ENCODE results near the gene EFCAB6. TPM values are rescaled to one million over a fixed set of nuclear protein-coding genes. Genes with fewer than 3 reads are reported as not detected.

The EFCAB6 gene
- total and polyA plus RNA-seq, 5 donors from 2014 or later = 0.18 to 0.77 (median 0.30) TPM; not detected in 2

DNA sequence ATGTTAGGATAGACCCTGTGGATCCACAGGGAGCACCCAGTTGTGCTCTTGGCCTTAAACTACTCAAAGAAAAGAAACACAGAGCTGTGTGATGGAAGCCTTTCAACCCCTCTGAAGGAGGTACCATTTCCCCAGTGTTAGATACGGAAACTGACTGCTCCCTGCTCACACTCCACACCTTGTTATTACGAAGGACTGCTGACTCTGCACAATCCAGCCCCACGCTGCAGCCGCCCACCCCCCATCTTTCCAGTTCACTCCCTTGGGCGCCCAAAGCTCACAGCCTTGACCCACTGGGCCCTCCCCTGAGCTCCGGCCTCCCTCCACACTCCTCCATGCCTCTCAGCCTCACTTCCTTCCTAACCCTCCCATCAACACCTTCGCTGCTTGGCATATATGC, 75.5 kb downstream of the EFCAB6 start:
- no peak for DNase-seq
- Histone ChIP-seq H3K27me3 (ENCODE audit: control insufficient read depth, insufficient read depth, low read length) (no peaks in the 10 kb centered on the region), H3K9me3 (ENCODE audit: control insufficient read depth in 2 of 2, low read length in 2 of 2) (no peaks in the 10 kb centered on the region), H3K27ac (ENCODE audit: insufficient read depth, low read length, poor library complexity, severe bottlenecking) (no peak overlapping the region), H3K36me3 (ENCODE audit: control insufficient read depth, insufficient read depth, low read length) (no peaks in the 10 kb centered on the region), H3K4me3 (ENCODE audit: low read depth, low read length) (no peak overlapping the region), H3K4me1 (ENCODE audit: control insufficient read depth, insufficient read depth, low read length, poor library complexity, severe bottlenecking) (no peaks in the 10 kb centered on the region)
- no peaks in the 10 kb centered on the region for H3K27me3 Mint-ChIP-seq
- H3K4me3 Mint-ChIP-seq = no peak overlapping the region
- no peak overlapping the region for H3K27ac Mint-ChIP-seq
- H3K4me1 Mint-ChIP-seq = no peaks in the 10 kb centered on the region
- no peaks in the 10 kb centered on the region for H3K36me3 Mint-ChIP-seq
- no peaks in the 10 kb centered on the region for H3K9me3 Mint-ChIP-seq
- ATAC-seq (ENCODE audit: low read depth in 2 of 2) = no peak

DNA sequence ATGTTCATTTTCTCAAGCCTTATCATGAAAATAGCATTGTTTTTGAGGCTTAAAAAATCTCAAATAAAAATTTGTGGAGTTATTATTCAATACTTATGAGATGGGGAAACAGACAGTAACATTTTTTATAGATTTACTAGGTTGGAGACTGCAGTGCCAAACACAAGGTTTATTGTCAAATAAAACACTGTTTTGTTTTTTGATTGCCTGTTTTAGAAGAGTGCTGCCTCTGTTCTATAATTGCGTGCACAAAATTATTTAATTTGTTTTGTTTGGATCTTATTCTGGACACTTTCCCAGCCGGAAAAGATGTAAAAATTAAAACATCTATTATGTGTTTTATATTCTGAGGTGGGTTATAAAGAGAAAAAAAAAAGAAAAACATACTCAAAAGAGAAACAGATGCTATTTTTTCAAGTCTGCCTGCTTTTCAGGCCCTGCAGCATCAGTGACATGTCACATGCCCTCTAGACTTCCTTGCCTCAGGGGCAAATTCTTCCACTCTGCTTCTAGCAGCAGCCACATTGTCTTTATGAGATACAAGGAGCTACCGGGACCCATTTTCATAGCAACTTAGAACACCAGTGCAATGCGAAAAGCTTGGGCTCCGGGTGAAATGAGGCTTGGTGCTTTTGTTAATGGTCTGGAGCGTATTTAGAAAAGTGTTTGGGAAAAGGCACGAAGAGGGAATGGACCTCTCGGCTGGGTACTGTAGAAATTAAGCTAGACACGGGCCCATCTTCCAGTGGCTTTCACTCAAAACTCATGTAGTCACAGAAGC, 77.5 kb downstream of the EFCAB6 start:
- H3K27ac Mint-ChIP-seq = no peak overlapping the region
- no peaks in the 10 kb centered on the region for H3K9me3 Mint-ChIP-seq
- no peak overlapping the region for H3K4me3 Mint-ChIP-seq
- H3K36me3 Mint-ChIP-seq = no peaks in the 10 kb centered on the region
- H3K4me3 ChIP-seq (ENCODE audit: low read depth, low read length) = no peak overlapping the region
- no peaks in the 10 kb centered on the region for H3K36me3 ChIP-seq (ENCODE audit: control insufficient read depth, insufficient read depth, low read length)
- H3K4me1 ChIP-seq (ENCODE audit: control insufficient read depth, insufficient read depth, low read length, poor library complexity, severe bottlenecking) = no peaks in the 10 kb centered on the region
- H3K27me3 ChIP-seq (ENCODE audit: control insufficient read depth, insufficient read depth, low read length) = no peaks in the 10 kb centered on the region
- peaks cover 8% of the 10 kb centered on the region for H3K27me3 Mint-ChIP-seq
- H3K4me1 Mint-ChIP-seq = no peaks in the 10 kb centered on the region
- no peaks in the 10 kb centered on the region for H3K9me3 ChIP-seq (ENCODE audit: control insufficient read depth in 2 of 2, low read length in 2 of 2)
- ATAC-seq (ENCODE audit: low read depth in 2 of 2) = no peak
- DNase-seq = no peak
- no peak overlapping the region for H3K27ac ChIP-seq (ENCODE audit: insufficient read depth, low read length, poor library complexity, severe bottlenecking)

DNA sequence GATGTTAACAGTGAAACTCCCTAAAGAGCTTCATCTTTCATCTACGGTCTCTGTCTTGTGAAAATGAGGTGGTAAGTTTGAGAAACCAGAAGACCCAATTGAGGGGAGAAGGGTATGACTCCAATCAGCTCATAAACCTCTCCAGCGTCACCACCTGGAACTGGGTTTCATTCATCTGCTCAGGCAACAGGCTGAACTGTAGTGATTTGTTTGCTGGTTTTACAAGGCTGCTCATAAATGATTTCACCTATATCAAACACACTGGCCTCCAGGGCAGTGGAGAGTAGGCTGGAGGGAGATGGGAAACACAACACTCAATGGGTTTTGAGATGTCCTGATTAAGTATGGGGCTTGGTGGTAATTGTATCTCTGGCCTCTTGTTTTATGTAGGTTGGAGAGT, 79.0 kb downstream of the EFCAB6 start:
- H3K4me3 ChIP-seq (ENCODE audit: low read depth, low read length) = no peak overlapping the region
- peaks cover 8% of the 10 kb centered on the region for H3K27me3 Mint-ChIP-seq
- no peaks in the 10 kb centered on the region for H3K4me1 Mint-ChIP-seq

DNA sequence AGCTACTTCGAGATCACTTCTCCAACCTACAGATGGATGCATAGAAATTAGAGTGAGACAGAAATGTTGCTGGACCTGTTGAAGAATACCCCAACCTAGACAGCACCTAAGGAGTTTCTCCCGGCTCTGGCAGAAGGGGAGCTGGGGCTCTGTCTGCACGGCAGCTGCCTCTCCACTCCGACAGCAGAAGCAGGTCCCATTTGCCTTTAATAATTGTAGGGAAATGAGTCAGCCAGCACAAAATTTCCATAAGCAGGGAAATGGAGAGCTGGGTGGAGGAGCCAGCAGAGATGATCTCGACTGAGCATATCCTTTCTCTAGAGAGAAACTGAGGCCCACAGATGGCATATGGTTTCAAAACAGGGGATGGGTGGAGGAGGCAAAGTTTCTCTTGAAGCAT, 80.1 kb downstream of the EFCAB6 start:
- Mint-ChIP-seq H3K27ac (no peak overlapping the region), H3K36me3 (no peaks in the 10 kb centered on the region), H3K27me3 (peaks cover 8% of the 10 kb centered on the region), H3K9me3 (peaks cover 0 to 5% (median 0%) of the 10 kb centered on the region in 7 donors), H3K4me1 (no peaks in the 10 kb centered on the region), H3K4me3 (no peak overlapping the region)
- no peak for ATAC-seq (ENCODE audit: low read depth in 2 of 2)
- Histone ChIP-seq H3K27ac (ENCODE audit: insufficient read depth, low read length, poor library complexity, severe bottlenecking) (no peak overlapping the region), H3K36me3 (ENCODE audit: control insufficient read depth, insufficient read depth, low read length) (no peaks in the 10 kb centered on the region), H3K27me3 (ENCODE audit: control insufficient read depth, insufficient read depth, low read length) (no peaks in the 10 kb centered on the region), H3K9me3 (ENCODE audit: control insufficient read depth in 2 of 2, low read length in 2 of 2) (no peaks in the 10 kb centered on the region), H3K4me3 (ENCODE audit: low read depth, low read length) (no peak overlapping the region), H3K4me1 (ENCODE audit: control insufficient read depth, insufficient read depth, low read length, poor library complexity, severe bottlenecking) (no peaks in the 10 kb centered on the region)
- DNase-seq = no peak

More for the DNA sequence above, 79.0 kb downstream of the EFCAB6 start:
- no peaks in the 10 kb centered on the region for H3K4me1 ChIP-seq (ENCODE audit: control insufficient read depth, insufficient read depth, low read length, poor library complexity, severe bottlenecking)
- H3K36me3 Mint-ChIP-seq = no peaks in the 10 kb centered on the region
- H3K9me3 Mint-ChIP-seq = peaks cover 0 to 3% (median 0%) of the 10 kb centered on the region in 7 donors
- no peak for DNase-seq
- ATAC-seq (ENCODE audit: low read depth in 2 of 2) = no peak
- no peak overlapping the region for H3K4me3 Mint-ChIP-seq
- no peaks in the 10 kb centered on the region for H3K27me3 ChIP-seq (ENCODE audit: control insufficient read depth, insufficient read depth, low read length)
- no peaks in the 10 kb centered on the region for H3K9me3 ChIP-seq (ENCODE audit: control insufficient read depth in 2 of 2, low read length in 2 of 2)
- no peaks in the 10 kb centered on the region for H3K36me3 ChIP-seq (ENCODE audit: control insufficient read depth, insufficient read depth, low read length)
- no peak overlapping the region for H3K27ac ChIP-seq (ENCODE audit: insufficient read depth, low read length, poor library complexity, severe bottlenecking)
- no peak overlapping the region for H3K27ac Mint-ChIP-seq

DNA sequence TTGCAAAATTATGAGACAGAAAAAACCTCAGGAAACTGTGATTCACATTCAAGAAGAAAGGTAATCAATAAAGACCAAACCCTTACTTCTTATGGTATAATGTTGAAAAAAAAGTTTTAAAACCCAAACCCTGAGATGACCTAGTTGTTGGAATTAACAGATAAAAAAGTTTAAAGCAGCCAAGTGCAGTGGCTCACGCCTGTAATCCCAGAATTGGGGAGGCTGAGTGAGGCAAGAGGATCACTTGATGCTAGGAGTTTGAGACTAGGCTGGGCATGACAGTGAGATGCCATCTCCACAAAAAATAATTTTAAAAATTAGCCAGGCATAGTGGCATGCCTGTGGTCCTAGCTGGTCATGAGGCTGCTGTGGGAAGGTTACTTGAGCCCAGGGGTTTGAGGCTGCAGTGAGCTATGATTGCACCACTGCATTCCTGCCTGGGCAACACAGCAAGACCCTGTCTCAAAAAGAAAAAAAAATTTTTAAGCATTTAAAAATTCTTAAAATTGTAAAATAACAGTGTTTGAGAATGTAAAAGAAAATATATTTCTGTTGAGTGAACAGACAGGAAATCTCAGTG, 85.1 kb downstream of the EFCAB6 start:
- H3K36me3 Mint-ChIP-seq = no peaks in the 10 kb centered on the region
- no peak overlapping the region for H3K27ac Mint-ChIP-seq
- Histone ChIP-seq H3K9me3 (ENCODE audit: control insufficient read depth in 2 of 2, low read length in 2 of 2) (no peaks in the 10 kb centered on the region), H3K27ac (ENCODE audit: insufficient read depth, low read length, poor library complexity, severe bottlenecking) (no peak overlapping the region), H3K4me1 (ENCODE audit: control insufficient read depth, insufficient read depth, low read length, poor library complexity, severe bottlenecking) (no peaks in the 10 kb centered on the region), H3K4me3 (ENCODE audit: low read depth, low read length) (no peak overlapping the region), H3K36me3 (ENCODE audit: control insufficient read depth, insufficient read depth, low read length) (no peaks in the 10 kb centered on the region), H3K27me3 (ENCODE audit: control insufficient read depth, insufficient read depth, low read length) (no peaks in the 10 kb centered on the region)
- H3K9me3 Mint-ChIP-seq = peaks cover 0 to 5% (median 0%) of the 10 kb centered on the region in 7 donors
- H3K4me1 Mint-ChIP-seq = peaks cover 0 to 4% (median 0%) of the 10 kb centered on the region in 4 donors
- no peak overlapping the region for H3K4me3 Mint-ChIP-seq
- ATAC-seq (ENCODE audit: low read depth in 2 of 2) (no peak), DNase-seq (no peak)
- peaks cover 8% of the 10 kb centered on the region for H3K27me3 Mint-ChIP-seq

DNA sequence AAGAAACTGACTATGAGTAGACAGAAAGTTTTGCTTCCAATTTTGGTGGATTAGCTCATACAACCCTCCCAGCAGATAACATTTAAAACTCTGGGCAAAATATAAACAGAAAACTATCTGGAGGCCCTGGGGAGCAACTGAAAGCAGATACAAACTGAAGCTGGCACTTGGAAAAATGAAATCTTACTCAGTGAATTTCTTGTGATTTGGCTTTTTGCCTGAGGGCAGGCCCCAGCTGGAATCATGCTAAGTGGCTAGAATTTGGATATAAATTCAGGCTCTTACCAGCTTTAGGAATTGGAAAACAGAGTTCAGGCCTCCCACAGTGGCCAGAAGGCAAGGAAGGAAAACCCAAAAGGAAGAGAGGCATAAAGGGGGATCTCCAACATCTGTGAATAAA, 85.8 kb downstream of the EFCAB6 start:
- no peaks in the 10 kb centered on the region for H3K27me3 ChIP-seq (ENCODE audit: control insufficient read depth, insufficient read depth, low read length)
- H3K4me3 Mint-ChIP-seq = no peak overlapping the region
- H3K27me3 Mint-ChIP-seq = peaks cover 8% of the 10 kb centered on the region
- H3K36me3 Mint-ChIP-seq = no peaks in the 10 kb centered on the region
- peaks cover 0 to 5% (median 0%) of the 10 kb centered on the region in 7 donors for H3K9me3 Mint-ChIP-seq
- no peak for DNase-seq
- H3K27ac Mint-ChIP-seq = peak overlapping the region in 1 of 3 donors; percentile 35
- H3K27ac ChIP-seq (ENCODE audit: insufficient read depth, low read length, poor library complexity, severe bottlenecking) = no peak overlapping the region
- ATAC-seq (ENCODE audit: low read depth in 2 of 2) = no peak
- no peaks in the 10 kb centered on the region for H3K4me1 ChIP-seq (ENCODE audit: control insufficient read depth, insufficient read depth, low read length, poor library complexity, severe bottlenecking)
- no peak overlapping the region for H3K4me3 ChIP-seq (ENCODE audit: low read depth, low read length)
- H3K36me3 ChIP-seq (ENCODE audit: control insufficient read depth, insufficient read depth, low read length) = no peaks in the 10 kb centered on the region
- no peaks in the 10 kb centered on the region for H3K9me3 ChIP-seq (ENCODE audit: control insufficient read depth in 2 of 2, low read length in 2 of 2)
- peaks cover 0 to 4% (median 0%) of the 10 kb centered on the region in 4 donors for H3K4me1 Mint-ChIP-seq

DNA sequence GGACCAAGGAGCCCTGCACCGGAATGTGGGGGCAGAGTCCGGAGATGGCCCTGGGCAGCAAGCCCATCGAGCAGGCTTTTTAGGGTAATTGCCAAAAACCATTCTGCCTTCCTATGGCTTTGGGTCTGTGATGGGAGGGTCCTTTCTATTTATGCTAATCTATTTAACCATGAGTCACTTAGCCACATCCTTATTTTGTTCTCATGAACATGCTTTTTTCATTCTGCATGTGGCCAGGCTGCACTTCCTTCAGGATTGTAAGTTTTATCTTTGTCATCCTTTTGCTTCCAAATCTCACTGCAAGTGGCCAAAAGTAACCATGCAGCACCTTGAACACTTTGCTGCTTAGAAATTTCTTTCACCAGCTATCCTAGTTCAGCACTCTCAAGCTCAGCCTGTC, 88.3 kb downstream of the EFCAB6 start:
- peak in 1 of 3 donors; percentile 32 for DNase-seq
- H3K36me3 ChIP-seq (ENCODE audit: control insufficient read depth, insufficient read depth, low read length) = no peaks in the 10 kb centered on the region
- no peak overlapping the region for H3K4me3 ChIP-seq (ENCODE audit: low read depth, low read length)
- H3K27me3 ChIP-seq (ENCODE audit: control insufficient read depth, insufficient read depth, low read length) = no peaks in the 10 kb centered on the region
- ATAC-seq (ENCODE audit: low read depth in 2 of 2) = no peak
- no peaks in the 10 kb centered on the region for H3K4me1 ChIP-seq (ENCODE audit: control insufficient read depth, insufficient read depth, low read length, poor library complexity, severe bottlenecking)
- Mint-ChIP-seq H3K4me3 (no peak overlapping the region), H3K9me3 (peaks cover 0 to 5% (median 1%) of the 10 kb centered on the region in 7 donors), H3K27me3 (peaks cover 5% of the 10 kb centered on the region), H3K4me1 (peaks cover 0 to 4% (median 0%) of the 10 kb centered on the region in 4 donors), H3K36me3 (no peaks in the 10 kb centered on the region), H3K27ac (no peak overlapping the region)
- no peaks in the 10 kb centered on the region for H3K9me3 ChIP-seq (ENCODE audit: control insufficient read depth in 2 of 2, low read length in 2 of 2)
- H3K27ac ChIP-seq (ENCODE audit: insufficient read depth, low read length, poor library complexity, severe bottlenecking) = no peak overlapping the region

DNA sequence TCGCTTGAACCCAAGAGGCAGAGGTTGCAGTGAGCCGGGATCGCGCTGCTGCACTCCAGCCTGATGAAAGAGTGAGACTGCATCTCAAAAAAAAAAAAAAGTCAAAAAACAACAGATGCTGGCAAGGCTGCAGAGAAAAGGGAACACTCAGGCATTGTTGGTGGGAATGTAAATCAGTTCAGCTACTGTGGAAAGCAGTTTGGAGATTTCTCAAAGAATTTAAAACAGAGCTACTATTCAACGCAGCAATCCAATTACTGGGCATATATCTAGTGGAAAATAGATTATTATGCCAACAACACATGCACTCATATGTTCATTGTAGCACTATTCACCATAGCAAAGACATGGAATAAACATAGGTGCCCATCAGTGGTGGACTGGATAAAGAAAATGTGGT, 89.7 kb downstream of the EFCAB6 start:
- Histone ChIP-seq H3K4me1 (ENCODE audit: control insufficient read depth, insufficient read depth, low read length, poor library complexity, severe bottlenecking) (no peaks in the 10 kb centered on the region), H3K9me3 (ENCODE audit: control insufficient read depth in 2 of 2, low read length in 2 of 2) (no peaks in the 10 kb centered on the region), H3K4me3 (ENCODE audit: low read depth, low read length) (no peak overlapping the region), H3K36me3 (ENCODE audit: control insufficient read depth, insufficient read depth, low read length) (no peaks in the 10 kb centered on the region), H3K27me3 (ENCODE audit: control insufficient read depth, insufficient read depth, low read length) (no peaks in the 10 kb centered on the region), H3K27ac (ENCODE audit: insufficient read depth, low read length, poor library complexity, severe bottlenecking) (no peak overlapping the region)
- Mint-ChIP-seq H3K9me3 (peaks cover 0 to 2% (median 0%) of the 10 kb centered on the region in 7 donors), H3K27me3 (peaks cover 5% of the 10 kb centered on the region), H3K36me3 (no peaks in the 10 kb centered on the region), H3K27ac (no peak overlapping the region), H3K4me1 (peaks cover 0 to 4% (median 0%) of the 10 kb centered on the region in 4 donors), H3K4me3 (no peak overlapping the region)
- ATAC-seq (ENCODE audit: low read depth in 2 of 2) (no peak), DNase-seq (no peak)

All from CD4-positive, CD25-positive, alpha-beta regulatory T cell (primary cell).